Measurements from ENCODE around the gene RITA1.
A peak's percentile ranks its signal among the peaks of the same experiment; 100 is the strongest.

Gene RITA1

DNA sequence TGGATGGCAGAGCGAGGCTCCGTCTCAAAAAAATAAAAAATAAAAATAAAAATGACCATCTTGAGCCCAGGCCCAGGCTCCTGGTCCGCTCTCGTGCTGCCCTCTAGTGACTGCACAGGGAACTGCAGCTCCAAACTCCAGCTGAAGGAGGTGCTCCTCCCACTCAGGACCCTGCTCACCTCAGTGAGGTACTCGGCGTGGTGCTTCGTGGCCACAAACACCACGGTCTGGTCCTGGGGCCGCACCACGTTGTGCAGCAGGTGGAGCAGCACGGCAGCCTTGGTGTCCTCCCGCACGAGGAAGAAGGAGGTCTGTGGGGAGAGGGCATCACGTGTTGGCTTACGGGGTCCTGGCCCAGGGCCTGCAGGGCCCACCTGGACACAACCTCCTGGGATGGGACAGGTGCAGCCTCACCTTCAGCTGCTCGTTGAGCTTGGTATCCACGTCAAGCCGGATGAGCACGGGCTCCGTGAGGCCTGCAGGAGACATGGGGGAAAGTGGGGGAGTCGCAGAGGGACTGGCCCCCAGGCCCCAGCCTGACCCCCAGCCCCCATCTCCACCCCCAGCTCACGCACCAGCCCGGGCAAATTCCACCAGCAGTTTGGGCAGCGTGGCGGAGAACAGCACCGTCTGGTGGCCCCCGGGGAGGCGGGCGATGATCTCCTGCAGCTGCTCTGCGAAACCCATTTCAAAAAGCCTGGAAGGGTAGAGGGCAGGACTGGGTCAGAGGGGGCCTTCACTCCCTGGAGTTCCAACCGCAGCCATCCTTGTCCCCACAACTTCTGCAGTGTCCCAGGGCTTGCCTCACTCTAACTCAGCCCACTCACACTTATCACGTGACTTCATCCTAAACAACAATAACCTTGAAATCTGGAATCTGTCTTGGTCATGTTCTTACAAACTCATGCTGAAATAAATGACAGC lies 10.8 kb upstream of the RITA1 start:
- CTCF ChIA-PET, result interaction anchor here (0.7 to 7.0 kb wide), 23 partner anchors 8 to 274 kb away, joined by 3 to 41 read pairs (median 4); no protein-coding TSS in a partner anchor
- H3K27ac Mint-ChIP-seq, result no peak overlapping the region
- no peak overlapping the region for H3K4me3 Mint-ChIP-seq
- peaks cover 75% of the 10 kb centered on the region for H3K36me3 Mint-ChIP-seq
- peak; percentile 82 for DNase-seq
- H3K27me3 Mint-ChIP-seq, result no peaks in the 10 kb centered on the region
- no peaks in the 10 kb centered on the region for H3K4me1 Mint-ChIP-seq
- H3K9me3 Mint-ChIP-seq, result peaks cover 4% of the 10 kb centered on the region

- DNase-seq, result no peak
- Mint-ChIP-seq H3K27me3 (no peaks in the 10 kb centered on the region), H3K4me1 (peaks cover 10% of the 10 kb centered on the region), H3K4me3 (no peak overlapping the region), H3K27ac (no peak overlapping the region), H3K9me3 (peaks cover 4% of the 10 kb centered on the region), H3K36me3 (peaks cover 61% of the 10 kb centered on the region)
- CTCF ChIA-PET, result no interaction called here
Observed at GRCh38 chr12:113179023-113179422, 6.5 kb upstream of the RITA1 start.

- Mint-ChIP-seq H3K27me3 (no peaks in the 10 kb centered on the region), H3K27ac (no peak overlapping the region), H3K9me3 (peaks cover 4% of the 10 kb centered on the region), H3K4me1 (peaks cover 15% of the 10 kb centered on the region), H3K4me3 (no peak overlapping the region), H3K36me3 (peaks cover 55% of the 10 kb centered on the region)
- no peak for DNase-seq
- CTCF ChIA-PET, result no interaction called here
Observed at GRCh38 chr12:113180333-113180732, 5.2 kb upstream of the RITA1 start.

- peaks cover 52% of the 10 kb centered on the region for H3K36me3 Mint-ChIP-seq
- no peak for DNase-seq
- CTCF ChIA-PET, result no interaction called here
- peaks cover 25% of the 10 kb centered on the region for H3K4me1 Mint-ChIP-seq
- H3K27ac Mint-ChIP-seq, result no peak overlapping the region
- no peak overlapping the region for H3K4me3 Mint-ChIP-seq
- peaks cover 4% of the 10 kb centered on the region for H3K9me3 Mint-ChIP-seq
- H3K27me3 Mint-ChIP-seq, result no peaks in the 10 kb centered on the region
Observed at GRCh38 chr12:113181975-113182374, 3.5 kb upstream of the RITA1 start.

GRCh38 chr12:113183030-113183589 lies 2.4 kb upstream of the RITA1 start:
- Mint-ChIP-seq H3K27ac (peak overlapping the region; percentile 65), H3K36me3 (peaks cover 45% of the 10 kb centered on the region), H3K27me3 (no peaks in the 10 kb centered on the region), H3K4me3 (peak overlapping the region; percentile 92), H3K9me3 (no peaks in the 10 kb centered on the region), H3K4me1 (peaks cover 29% of the 10 kb centered on the region)
- CTCF ChIA-PET, result no interaction called here
- no peak for DNase-seq

- H3K27me3 Mint-ChIP-seq, result no peaks in the 10 kb centered on the region
- peak overlapping the region; percentile 98 for H3K27ac Mint-ChIP-seq
- H3K4me3 Mint-ChIP-seq, result peak overlapping the region; percentile 92
- peaks cover 33% of the 10 kb centered on the region for H3K4me1 Mint-ChIP-seq
- CTCF ChIA-PET, result interaction anchor here (1.0 kb wide), 1 partner anchor 10 kb away, joined by 6 read pairs; no protein-coding TSS in a partner anchor
- H3K9me3 Mint-ChIP-seq, result no peaks in the 10 kb centered on the region
- peaks cover 39% of the 10 kb centered on the region for H3K36me3 Mint-ChIP-seq
- no peak for DNase-seq
Observed at GRCh38 chr12:113184098-113184899, 1.2 kb upstream of the RITA1 start.

- Mint-ChIP-seq H3K4me3 (peak overlapping the region; percentile 92), H3K36me3 (peaks cover 36% of the 10 kb centered on the region), H3K27me3 (no peaks in the 10 kb centered on the region), H3K4me1 (peaks cover 33% of the 10 kb centered on the region), H3K9me3 (no peaks in the 10 kb centered on the region), H3K27ac (peak overlapping the region; percentile 98)
- peak; percentile 92 for DNase-seq
- CTCF ChIA-PET, result interaction anchor here (0.7 to 1.0 kb wide), 2 partner anchors 10 to 240 kb away, joined by 3 to 6 read pairs; no protein-coding TSS in a partner anchor
Observed at GRCh38 chr12:113184900-113185179, 681 bp upstream of the RITA1 start.

DNA sequence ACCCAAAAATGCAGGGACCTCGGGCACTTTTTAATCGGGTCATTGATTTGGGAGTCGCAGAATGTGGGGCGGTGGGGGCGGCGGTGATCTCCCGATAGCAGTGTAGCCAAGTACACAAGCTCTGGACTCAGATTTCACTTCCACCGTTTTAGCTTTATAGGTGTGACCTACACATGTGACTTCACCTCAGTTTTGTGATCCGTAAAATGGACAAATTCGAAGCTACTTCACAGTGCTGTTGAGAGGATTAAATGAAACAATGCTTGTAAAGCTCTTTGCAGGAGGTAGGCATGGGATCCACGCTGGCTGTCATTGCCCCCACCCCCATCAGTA lies 478 bp downstream of the RITA1 start:
- peaks cover 33% of the 10 kb centered on the region for H3K36me3 Mint-ChIP-seq
- no peaks in the 10 kb centered on the region for H3K9me3 Mint-ChIP-seq
- no peak for DNase-seq
- CTCF ChIA-PET, result interaction anchor here (0.8 to 1.8 kb wide), 2 partner anchors 193 to 273 kb away, joined by 3 to 5 read pairs; no protein-coding TSS in a partner anchor
- peaks cover 35% of the 10 kb centered on the region for H3K4me1 Mint-ChIP-seq
- no peaks in the 10 kb centered on the region for H3K27me3 Mint-ChIP-seq
- peak overlapping the region; percentile 92 for H3K4me3 Mint-ChIP-seq
- H3K27ac Mint-ChIP-seq, result peak overlapping the region; percentile 98

DNA sequence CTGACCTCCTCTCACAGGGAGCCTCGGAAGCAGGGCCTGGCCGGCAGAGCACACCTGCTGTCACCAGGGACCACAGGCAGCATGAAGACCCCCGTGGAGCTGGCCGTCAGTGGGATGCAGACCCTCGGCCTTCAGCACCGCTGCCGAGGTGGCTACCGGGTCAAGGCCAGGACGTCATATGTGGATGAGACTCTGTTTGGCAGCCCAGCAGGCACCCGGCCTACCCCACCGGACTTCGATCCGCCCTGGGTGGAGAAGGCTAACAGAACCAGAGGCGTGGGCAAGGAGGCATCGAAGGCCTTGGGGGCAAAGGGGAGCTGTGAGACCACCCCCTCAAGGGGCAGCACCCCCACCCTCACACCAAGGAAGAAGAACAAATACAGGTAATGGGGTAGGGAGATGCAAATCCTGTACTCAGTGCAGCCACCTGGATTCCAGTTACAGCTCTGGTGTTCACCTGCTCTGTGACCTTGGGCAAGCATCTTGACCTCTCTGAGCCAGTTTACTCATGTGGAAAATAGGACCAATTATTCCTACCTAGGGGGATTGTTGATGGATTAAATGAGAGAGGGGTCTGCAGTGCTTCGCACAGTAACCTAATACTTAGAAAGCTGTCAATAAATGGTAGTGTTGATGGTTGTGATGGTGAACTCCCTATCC lies 1.3 kb downstream of the RITA1 start:
- peaks cover 33% of the 10 kb centered on the region for H3K36me3 Mint-ChIP-seq
- no peaks in the 10 kb centered on the region for H3K27me3 Mint-ChIP-seq
- H3K9me3 Mint-ChIP-seq, result no peaks in the 10 kb centered on the region
- CTCF ChIA-PET, result interaction anchor here (1.1 to 1.9 kb wide), 3 partner anchors 12 to 238 kb away, joined by 5 to 8 read pairs (median 5); no protein-coding TSS in a partner anchor
- no peak for DNase-seq
- H3K4me1 Mint-ChIP-seq, result peaks cover 35% of the 10 kb centered on the region
- H3K27ac Mint-ChIP-seq, result peak overlapping the region; percentile 98
- H3K4me3 Mint-ChIP-seq, result peak overlapping the region; percentile 92

- CTCF ChIA-PET, result interaction anchor here (1.1 kb wide), 1 partner anchor 170 kb away, joined by 3 read pairs; no protein-coding TSS in a partner anchor
- H3K27me3 Mint-ChIP-seq, result no peaks in the 10 kb centered on the region
- H3K9me3 Mint-ChIP-seq, result no peaks in the 10 kb centered on the region
- peaks cover 34% of the 10 kb centered on the region for H3K36me3 Mint-ChIP-seq
- H3K4me1 Mint-ChIP-seq, result peaks cover 22% of the 10 kb centered on the region
- no peak overlapping the region for H3K4me3 Mint-ChIP-seq
- H3K27ac Mint-ChIP-seq, result no peak overlapping the region
- no peak for DNase-seq
Observed at GRCh38 chr12:113189361-113189760, 3.8 kb downstream of the RITA1 start.

DNA sequence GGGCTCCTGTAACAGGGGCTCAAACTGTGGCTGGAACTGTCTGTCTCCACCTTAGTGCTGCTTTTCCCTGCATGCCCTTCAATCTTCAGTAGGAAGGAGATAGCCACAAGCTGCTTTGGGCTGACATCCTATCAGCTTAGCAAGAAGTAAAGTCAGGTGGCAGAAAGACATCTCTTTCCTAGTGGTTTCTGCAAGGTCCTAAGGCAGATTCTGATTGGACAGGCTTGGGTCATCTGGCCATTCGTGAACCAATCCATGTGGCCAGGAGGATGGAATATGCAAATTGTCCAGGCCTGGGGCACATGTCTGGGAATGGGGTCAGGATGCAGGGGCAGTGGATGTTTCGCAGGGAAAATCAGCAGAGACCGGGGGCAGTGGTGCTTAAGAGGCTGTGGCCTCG lies 5.2 kb downstream of the RITA1 start:
- Mint-ChIP-seq H3K36me3 (peaks cover 32% of the 10 kb centered on the region), H3K4me1 (peaks cover 20% of the 10 kb centered on the region), H3K9me3 (no peaks in the 10 kb centered on the region), H3K4me3 (no peak overlapping the region), H3K27ac (no peak overlapping the region), H3K27me3 (no peaks in the 10 kb centered on the region)
- DNase-seq, result no peak
- CTCF ChIA-PET, result no interaction called here

- Mint-ChIP-seq H3K36me3 (peaks cover 32% of the 10 kb centered on the region), H3K27ac (no peak overlapping the region), H3K9me3 (no peaks in the 10 kb centered on the region), H3K4me3 (no peak overlapping the region), H3K27me3 (no peaks in the 10 kb centered on the region), H3K4me1 (peaks cover 17% of the 10 kb centered on the region)
- CTCF ChIA-PET, result no interaction called here
- no peak for DNase-seq
Observed at GRCh38 chr12:113191227-113191626, 5.7 kb downstream of the RITA1 start.

DNA sequence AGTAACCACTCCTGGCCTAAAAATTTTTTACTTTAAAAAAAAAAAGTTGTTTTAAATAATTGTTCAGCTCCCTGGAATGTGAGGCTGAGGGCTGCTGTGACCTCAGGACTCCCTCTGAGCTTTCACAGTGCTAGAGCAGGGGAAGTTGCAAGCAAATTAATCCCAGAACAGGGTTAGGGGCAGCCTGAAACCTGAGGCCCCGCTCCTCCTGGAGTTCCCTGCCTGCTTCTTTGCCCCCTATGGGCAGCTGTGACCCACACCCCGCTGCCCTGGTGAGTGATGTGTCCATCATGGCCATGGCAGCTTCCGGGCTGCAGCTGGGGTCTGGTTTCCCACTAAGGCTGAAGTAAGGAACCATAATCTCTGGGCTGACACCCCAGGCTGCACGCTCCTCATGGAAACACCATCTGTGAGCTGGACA lies 9.5 kb downstream of the RITA1 start:
- no peak for DNase-seq
- Mint-ChIP-seq H3K27me3 (no peaks in the 10 kb centered on the region), H3K27ac (no peak overlapping the region), H3K9me3 (no peaks in the 10 kb centered on the region), H3K36me3 (peaks cover 14% of the 10 kb centered on the region), H3K4me3 (no peak overlapping the region), H3K4me1 (peaks cover 8% of the 10 kb centered on the region)
- CTCF ChIA-PET, result interaction anchor here (1.0 to 1.6 kb wide), 4 partner anchors 38 to 231 kb away, joined by 3 to 4 read pairs (median 4); no protein-coding TSS in a partner anchor

DNA sequence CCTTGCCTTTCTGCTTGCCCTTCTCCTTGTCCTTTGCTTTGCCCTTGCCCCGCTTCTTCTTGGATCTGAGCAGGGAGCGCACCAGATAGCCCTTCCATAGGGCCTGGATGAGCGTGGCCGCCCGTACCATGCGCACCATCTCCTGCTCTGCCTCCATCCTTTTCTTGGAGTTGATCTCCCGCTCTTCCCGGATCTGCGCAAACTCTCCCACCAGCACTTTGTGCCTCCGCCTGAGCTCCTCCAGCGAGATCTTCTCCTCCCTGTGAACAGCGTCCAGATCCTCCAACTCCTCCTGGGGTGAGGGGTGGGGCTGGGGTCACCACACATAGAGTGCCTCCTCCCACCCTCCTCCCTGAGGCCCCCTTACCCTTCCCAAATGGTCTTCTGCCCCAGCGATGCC lies 10.1 kb downstream of the RITA1 start:
- no peak overlapping the region for H3K4me3 Mint-ChIP-seq

More for the DNA sequence above, 10.1 kb downstream of the RITA1 start:
- peaks cover 6% of the 10 kb centered on the region for H3K4me1 Mint-ChIP-seq
- CTCF ChIA-PET, result interaction anchor here (1.0 to 1.6 kb wide), 4 partner anchors 38 to 230 kb away, joined by 3 to 4 read pairs (median 4); no protein-coding TSS in a partner anchor
- H3K36me3 Mint-ChIP-seq, result peaks cover 10% of the 10 kb centered on the region
- H3K27ac Mint-ChIP-seq, result no peak overlapping the region
- H3K27me3 Mint-ChIP-seq, result no peaks in the 10 kb centered on the region
- DNase-seq, result no peak
- H3K9me3 Mint-ChIP-seq, result no peaks in the 10 kb centered on the region
